ENCODE data around the gene MAP4K2. TPM values are rescaled to one million over a fixed set of nuclear protein-coding genes. Genes with fewer than 3 reads are reported as not detected.

MAP4K2 gene
- total RNA-seq, 1 donor from 2014 or later, result 12.7 TPM

DNA sequence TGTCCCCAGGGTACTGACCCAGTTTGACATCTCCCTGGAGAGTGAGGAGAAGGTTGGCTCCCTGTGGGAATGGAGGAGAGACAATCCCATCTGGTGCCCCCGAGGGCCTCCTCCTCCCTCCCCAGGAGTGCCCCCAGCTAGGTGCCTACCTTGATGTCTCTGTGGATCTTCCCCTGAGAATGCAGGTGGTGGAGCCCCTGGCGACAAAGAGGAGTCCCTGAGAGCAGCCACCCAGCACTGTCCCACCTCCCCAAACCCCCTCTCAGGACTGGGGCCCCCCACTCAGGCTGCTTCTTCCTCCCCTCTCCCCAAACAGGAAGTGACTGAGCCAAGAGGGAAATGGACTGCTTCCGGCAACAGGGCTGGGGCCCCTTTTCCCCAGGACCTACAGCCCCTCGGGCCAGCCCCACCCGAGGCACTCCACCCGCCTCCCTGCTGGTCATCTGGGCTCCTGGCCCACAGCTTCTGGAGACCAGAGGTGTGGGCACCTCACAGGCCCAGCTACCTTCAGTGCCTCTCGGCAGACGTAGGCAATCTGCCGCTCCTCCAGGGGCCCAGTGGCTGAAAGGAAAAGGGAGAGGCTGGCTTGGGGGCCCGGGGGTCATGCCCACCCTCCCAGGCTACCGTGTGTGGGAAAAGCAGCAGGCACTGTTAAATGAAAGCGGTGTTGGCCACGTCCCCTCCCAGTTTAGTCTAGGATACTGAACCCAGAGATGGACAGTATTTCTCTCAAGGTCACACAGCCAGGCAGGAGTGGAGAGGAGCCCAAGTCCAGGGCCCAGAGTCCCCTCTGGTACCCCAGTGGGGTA is 1.2 kb downstream of the MAP4K2 start:
- Mint-ChIP-seq H3K4me3 (ENCODE audit: low read depth) (peak overlapping the region; percentile 60), H3K9me3 (ENCODE audit: low read depth) (no peaks in the 10 kb centered on the region), H3K27me3 (no peaks in the 10 kb centered on the region), H3K27ac (no peak overlapping the region), H3K36me3 (ENCODE audit: insufficient read depth) (peaks cover 6% of the 10 kb centered on the region), H3K4me1 (ENCODE audit: low read depth) (peaks cover 8% of the 10 kb centered on the region)
- DNase-seq (ENCODE audit: low spot score, unreplicated experiment), result no peak
- TF ChIP-seq, protein P1, sequence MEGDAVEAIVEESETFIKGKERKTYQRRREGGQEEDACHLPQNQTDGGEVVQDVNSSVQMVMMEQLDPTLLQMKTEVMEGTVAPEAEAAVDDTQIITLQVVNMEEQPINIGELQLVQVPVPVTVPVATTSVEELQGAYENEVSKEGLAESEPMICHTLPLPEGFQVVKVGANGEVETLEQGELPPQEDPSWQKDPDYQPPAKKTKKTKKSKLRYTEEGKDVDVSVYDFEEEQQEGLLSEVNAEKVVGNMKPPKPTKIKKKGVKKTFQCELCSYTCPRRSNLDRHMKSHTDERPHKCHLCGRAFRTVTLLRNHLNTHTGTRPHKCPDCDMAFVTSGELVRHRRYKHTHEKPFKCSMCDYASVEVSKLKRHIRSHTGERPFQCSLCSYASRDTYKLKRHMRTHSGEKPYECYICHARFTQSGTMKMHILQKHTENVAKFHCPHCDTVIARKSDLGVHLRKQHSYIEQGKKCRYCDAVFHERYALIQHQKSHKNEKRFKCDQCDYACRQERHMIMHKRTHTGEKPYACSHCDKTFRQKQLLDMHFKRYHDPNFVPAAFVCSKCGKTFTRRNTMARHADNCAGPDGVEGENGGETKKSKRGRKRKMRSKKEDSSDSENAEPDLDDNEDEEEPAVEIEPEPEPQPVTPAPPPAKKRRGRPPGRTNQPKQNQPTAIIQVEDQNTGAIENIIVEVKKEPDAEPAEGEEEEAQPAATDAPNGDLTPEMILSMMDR (IDR thresholded peaks at IDR 0.05; ENCODE audit: unreplicated experiment), result no peak

DNA sequence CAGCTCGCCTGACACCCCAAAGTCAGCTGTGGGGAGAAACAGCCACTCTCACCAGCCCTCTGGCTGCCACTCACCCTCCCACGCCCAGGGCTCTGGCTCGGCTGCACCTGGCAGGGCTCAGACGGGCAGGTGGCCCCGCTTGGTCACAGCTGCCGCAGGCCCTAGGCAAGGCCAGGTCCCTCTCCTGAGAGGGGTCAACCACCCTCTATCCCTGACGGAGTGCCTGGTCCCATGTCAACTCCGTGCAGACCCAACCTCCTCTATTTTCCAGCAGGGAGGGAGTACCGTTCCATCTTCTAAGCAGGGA is 1.9 kb downstream of the MAP4K2 start:
- H3K4me3 Mint-ChIP-seq (ENCODE audit: low read depth), result no peak overlapping the region
- no peaks in the 10 kb centered on the region for H3K9me3 Mint-ChIP-seq (ENCODE audit: low read depth)
- peaks cover 8% of the 10 kb centered on the region for H3K4me1 Mint-ChIP-seq (ENCODE audit: low read depth)
- TF ChIP-seq, protein P1 (IDR thresholded peaks at IDR 0.05; ENCODE audit: unreplicated experiment), result no peak
- H3K27ac Mint-ChIP-seq, result no peak overlapping the region
- DNase-seq (ENCODE audit: low spot score, unreplicated experiment), result no peak
- peaks cover 3% of the 10 kb centered on the region for H3K36me3 Mint-ChIP-seq (ENCODE audit: insufficient read depth)
- H3K27me3 Mint-ChIP-seq, result no peaks in the 10 kb centered on the region

DNA sequence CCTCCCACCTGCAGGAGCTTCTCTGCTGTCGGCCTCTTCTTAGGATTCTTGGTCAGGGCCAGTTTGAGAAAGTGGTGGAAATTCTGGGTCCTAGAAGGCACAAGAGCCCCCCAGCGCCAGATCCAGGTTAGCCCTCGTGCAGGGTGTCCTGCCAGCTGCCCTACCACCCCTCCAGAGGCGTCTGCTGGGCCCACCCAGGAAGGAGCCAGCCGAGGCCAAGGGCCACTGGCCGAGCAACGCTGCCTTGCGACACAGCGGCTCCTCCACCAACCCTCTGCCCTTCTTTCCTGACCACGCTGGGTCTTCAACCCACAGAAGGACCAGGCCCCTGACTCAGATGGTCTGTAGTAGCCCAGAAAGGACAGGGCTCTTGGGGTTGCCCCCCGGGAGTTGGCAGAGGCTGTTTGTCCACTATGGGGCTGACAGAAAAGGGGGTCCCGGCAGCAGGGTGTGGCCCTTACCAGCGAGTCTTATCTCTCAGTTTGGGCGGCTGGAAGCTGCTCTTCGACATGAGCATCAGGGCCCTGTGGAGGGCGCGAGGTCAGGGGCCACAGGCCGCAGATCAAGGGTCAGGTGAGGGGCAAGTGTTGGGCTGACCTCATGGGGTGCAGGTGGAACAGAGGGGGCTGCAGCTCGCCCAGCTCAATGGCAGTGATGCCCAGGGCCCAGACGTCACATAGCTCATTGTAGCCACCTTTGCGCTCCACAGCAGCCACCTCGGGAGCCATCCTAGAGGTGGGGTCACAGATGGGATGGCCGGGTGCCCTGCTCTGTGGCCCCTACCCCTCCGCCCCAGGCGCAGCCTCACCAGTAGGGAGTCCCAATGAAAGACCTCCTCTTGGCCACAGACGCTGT is 2.5 kb downstream of the MAP4K2 start:
- H3K36me3 Mint-ChIP-seq (ENCODE audit: insufficient read depth), result peaks cover 2% of the 10 kb centered on the region
- H3K4me3 Mint-ChIP-seq (ENCODE audit: low read depth), result peak overlapping the region; percentile 26
- TF ChIP-seq, protein P1 (IDR thresholded peaks at IDR 0.05; ENCODE audit: unreplicated experiment), result no peak
- H3K27ac Mint-ChIP-seq, result no peak overlapping the region
- H3K4me1 Mint-ChIP-seq (ENCODE audit: low read depth), result peaks cover 8% of the 10 kb centered on the region
- DNase-seq (ENCODE audit: low spot score, unreplicated experiment), result no peak
- H3K27me3 Mint-ChIP-seq, result no peaks in the 10 kb centered on the region
- H3K9me3 Mint-ChIP-seq (ENCODE audit: low read depth), result no peaks in the 10 kb centered on the region

DNA sequence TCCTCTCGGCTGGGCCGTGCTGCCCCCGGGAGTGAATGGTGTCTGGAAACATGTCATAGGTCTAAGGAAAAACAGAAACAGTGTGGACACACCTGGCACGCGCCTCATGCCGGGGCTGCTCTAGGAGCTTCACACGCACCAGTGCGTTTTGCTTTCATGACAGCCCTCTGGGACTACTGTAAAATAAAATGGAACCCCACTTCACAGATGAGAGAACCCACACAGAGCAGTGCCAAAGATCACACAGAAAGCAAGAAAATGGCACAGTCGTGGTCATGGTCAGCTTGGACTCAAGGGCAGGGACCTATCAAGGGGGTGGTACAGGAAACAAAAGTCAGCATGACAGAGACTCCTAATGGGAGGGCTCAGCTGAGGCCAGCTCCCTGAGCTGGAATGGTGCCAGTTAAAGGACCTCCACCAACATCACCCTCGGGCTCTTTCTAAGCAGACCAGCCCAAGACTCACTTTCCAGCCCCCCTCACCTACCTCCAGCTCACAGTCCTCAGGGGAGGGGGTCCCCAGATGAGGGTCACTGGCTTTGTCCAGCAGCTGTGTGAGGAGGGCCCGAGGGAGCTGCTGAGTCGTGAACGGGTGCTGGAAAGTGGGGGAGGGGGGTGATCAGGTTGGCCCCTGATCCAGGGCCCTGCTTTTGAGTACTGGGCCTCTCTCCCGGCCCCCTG is 3.3 kb downstream of the MAP4K2 start:
- Mint-ChIP-seq H3K9me3 (ENCODE audit: low read depth) (no peaks in the 10 kb centered on the region), H3K27me3 (no peaks in the 10 kb centered on the region), H3K36me3 (ENCODE audit: insufficient read depth) (peaks cover 2% of the 10 kb centered on the region), H3K4me1 (ENCODE audit: low read depth) (peaks cover 8% of the 10 kb centered on the region), H3K4me3 (ENCODE audit: low read depth) (no peak overlapping the region), H3K27ac (no peak overlapping the region)
- TF ChIP-seq, protein P1 (IDR thresholded peaks at IDR 0.05; ENCODE audit: unreplicated experiment), result no peak
- DNase-seq (ENCODE audit: low spot score, unreplicated experiment), result no peak

DNA sequence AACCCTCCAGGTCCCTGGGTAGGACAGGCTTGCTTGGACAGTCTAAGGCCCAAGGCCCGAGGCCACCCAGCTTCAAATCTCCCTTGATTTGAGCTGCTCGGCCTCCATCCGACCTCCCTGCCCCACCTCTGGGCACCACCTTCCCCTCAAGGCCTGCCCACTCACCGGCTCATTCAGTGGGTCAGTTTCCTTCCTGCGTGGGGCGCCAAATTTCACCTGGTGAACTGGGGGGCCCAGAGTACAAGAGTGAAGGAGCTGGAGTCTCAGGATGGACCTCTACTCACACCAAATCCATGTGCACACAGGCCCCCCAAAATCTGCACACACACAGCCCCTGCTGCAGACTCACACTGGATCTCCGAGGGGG is 3.8 kb downstream of the MAP4K2 start:
- Mint-ChIP-seq H3K9me3 (ENCODE audit: low read depth) (no peaks in the 10 kb centered on the region), H3K27me3 (no peaks in the 10 kb centered on the region)

More for the DNA sequence above, 3.8 kb downstream of the MAP4K2 start:
- Mint-ChIP-seq H3K4me3 (ENCODE audit: low read depth) (no peak overlapping the region), H3K27ac (no peak overlapping the region), H3K4me1 (ENCODE audit: low read depth) (peaks cover 8% of the 10 kb centered on the region), H3K36me3 (ENCODE audit: insufficient read depth) (peaks cover 2% of the 10 kb centered on the region)
- no peak for DNase-seq (ENCODE audit: low spot score, unreplicated experiment)
- TF ChIP-seq, protein P1 (IDR thresholded peaks at IDR 0.05; ENCODE audit: unreplicated experiment), result no peak

Data from progenitor cell of endocrine pancreas (in vitro differentiated cells).